ENCODE data around the gene PDCD10.

The PDCD10 gene

DNA sequence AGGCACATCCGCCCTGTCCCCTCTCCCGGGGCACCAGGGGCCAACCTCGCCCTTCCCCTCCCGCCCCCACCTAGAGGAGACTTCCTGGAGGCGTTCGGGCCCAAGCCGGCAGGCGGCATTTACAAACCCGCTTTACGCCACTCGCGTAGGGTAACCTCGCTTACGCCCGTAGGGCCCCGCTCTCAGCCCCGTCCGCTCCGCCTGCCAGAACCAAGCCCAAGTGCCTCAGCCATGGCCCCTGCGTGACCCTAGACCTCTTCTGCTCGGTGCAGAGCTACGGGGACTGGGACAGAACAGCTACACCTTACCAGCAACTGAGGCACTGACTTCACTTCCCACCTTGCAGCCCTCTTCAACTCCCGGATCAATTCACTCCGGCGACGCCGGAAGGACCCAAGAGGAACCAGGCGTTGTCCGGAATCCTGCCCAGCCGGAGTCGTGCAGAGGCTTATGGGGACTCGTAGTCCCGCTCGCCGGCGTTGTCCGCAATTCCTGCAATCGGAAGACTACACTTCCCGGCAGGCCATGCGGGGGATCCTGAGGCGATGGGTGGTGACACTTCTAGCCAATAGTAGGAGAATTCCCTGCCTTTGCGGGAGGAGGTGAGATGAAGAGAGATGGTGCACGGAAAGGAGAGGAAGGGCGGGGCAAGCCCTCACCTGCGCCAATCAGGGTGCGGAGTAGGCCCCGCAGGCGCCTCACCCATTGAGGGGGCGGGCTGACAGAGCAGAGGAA is at the start of gene PDCD10:
PDCD10 (minus strand) TSS at position 395 of the 735 bp plus-strand sequence. CDS start 14,735 bp downstream, outside the sequence.
- peak; percentile 97 to 99 for DNase-seq

DNA sequence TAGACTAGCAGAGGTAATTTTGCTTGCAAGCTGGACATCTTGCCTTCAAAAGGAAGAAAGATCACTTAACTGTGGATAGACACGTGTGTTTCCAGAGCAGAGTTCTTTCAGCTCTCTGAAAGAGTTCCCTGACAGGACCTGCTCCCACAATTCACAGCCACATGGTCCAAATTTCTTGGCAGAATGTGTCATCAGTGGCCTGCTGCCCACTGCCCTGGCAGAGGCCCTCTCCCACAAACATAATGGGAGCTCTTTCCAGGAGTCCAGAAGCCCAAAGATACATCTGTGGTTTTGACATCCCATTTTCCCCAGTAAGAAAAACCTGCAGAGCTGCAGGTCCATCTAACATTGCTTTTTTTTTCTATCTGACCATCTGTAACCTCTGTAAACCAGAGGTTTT is 49.1 kb upstream of the PDCD10 start:
- no peak for DNase-seq

DNA sequence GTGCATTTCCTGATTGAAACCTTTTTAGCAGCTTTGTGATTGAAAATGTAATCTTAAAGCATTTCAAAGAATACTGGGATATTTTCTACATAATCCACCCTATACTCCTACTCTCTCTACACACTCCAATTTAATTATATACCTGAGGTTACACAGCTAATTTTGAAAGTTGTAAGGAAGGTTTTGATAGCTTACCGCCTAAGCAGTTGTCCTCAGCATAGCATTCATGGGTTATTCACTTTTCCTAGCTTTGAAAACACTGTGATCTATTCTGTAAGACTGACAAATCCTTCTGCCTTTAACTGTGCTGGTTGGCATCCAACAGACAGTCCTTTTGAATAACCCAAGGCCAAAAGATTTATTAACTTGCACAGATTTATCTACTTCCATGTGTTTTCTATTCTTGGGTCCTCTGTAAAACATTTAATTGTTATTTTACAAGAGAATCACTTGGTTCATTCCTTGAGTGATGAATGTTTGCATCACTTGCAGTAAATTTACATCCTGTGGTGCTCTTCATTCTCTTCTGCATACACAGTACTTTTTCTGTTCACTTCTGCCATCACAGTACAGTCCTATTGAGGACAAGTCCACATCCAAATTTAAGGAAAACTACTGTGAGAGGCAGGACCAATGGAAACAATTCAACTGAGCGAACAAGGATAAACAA is 45.7 kb upstream of the PDCD10 start:
- DNase-seq, result no peak

DNA sequence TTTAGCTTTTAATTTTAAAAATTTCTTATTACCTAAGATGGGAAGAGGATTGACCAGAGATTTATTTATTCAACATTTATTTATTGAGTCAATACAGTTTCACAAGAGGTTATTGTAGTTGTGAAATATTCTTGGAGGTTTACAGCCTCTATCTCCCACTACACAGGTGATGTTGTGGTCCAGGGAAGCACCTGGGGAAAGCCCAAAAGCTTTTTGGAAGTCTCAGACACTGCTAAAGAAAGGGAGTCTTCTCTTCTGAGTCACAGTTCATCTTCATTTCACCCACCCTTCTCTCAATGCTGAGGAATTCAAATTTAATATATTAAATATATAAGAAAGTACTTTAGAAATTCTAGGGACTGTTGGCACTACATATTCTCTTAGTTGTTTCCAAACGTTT is 42.7 kb upstream of the PDCD10 start:
- no peak for DNase-seq

GRCh38 chr3:167776066-167776685 is 41.5 kb upstream of the PDCD10 start:
- no peak for DNase-seq

DNA sequence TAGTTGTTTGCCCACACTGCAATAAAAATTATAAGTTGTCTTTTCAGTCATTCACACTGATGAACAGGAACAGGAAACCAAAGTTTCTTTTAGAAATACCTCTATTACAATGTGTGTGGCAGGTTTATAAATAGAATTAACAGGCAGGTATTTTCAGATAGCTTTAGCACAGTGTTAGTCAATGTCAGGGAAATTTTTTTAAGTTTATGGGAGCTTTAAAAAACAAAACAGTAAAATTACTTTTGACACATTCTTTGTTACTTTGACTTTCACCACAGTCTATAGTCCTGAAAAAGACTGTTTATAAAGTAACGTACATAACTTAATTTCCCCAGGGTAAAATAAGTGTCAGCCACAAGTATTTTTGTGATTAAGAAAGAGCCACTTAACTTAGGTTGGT is 38.9 kb upstream of the PDCD10 start:
- no peak for DNase-seq

- no peak for DNase-seq
These were observed 38.3 kb upstream of the PDCD10 start for GRCh38 chr3:167772992-167773391.

- DNase-seq, result no peak
These were observed 27.6 kb upstream of the PDCD10 start for GRCh38 chr3:167762296-167762695.

DNA sequence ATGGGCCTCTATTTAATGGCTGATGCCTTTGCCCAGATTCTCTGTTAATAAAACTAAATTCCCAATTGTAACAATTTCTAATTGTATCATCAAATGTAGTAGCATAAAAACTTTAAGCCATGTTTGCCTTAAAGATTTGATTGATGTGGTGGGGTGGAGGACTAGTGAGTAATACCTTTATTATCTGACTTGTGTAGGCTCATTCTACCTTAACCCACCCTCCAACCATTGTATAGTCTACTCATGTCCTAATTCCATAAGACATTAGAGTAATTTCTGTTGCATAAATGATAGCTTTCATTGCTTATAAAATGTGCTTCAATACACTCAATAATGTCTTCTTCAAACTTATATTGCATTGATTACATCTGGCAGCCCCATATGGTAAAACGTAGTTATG is 26.6 kb upstream of the PDCD10 start:
- DNase-seq, result no peak

- DNase-seq, result no peak
These were observed 19.4 kb upstream of the PDCD10 start for GRCh38 chr3:167754049-167754448.

DNA sequence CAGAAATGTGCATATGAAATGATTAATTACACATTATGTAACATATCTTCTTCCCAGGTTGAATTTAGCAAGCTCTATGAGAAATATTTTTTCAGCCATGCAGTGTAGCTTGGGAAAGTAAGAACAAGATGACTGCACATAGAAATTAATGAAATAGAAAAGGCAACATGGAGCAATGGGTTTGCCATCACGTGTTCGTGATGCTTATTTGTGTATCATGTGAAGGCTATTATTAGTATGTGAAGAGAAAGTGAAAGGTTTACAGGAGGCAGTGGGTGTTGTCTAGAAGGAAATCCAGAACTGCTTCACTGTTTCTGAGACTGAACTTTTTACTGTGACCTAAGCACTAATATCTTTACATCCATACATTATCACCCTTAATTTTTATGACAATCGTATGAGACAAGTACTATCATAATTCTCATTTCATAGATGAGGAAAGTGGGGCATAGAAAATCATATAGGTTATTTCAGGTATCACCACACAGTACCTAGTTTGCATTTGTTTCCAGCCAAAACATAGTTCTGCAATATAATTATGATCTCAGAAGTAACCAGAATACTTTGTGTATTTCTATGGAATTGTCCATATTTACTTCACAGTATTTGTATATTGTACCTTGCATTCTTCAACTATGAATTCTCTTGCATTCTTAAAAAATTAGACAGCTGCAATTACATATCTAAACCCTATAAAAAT is 15.7 kb upstream of the PDCD10 start:
- peak; percentile 78 to 92 for DNase-seq

- no peak for DNase-seq
These were observed 15.0 kb upstream of the PDCD10 start for GRCh38 chr3:167749728-167750127.

- no peak for DNase-seq
These were observed 14.5 kb upstream of the PDCD10 start for GRCh38 chr3:167749209-167749608.

- DNase-seq, result peak in 1 of 2 donors; percentile 25
These were observed 9.1 kb upstream of the PDCD10 start for GRCh38 chr3:167743799-167744198.

DNA sequence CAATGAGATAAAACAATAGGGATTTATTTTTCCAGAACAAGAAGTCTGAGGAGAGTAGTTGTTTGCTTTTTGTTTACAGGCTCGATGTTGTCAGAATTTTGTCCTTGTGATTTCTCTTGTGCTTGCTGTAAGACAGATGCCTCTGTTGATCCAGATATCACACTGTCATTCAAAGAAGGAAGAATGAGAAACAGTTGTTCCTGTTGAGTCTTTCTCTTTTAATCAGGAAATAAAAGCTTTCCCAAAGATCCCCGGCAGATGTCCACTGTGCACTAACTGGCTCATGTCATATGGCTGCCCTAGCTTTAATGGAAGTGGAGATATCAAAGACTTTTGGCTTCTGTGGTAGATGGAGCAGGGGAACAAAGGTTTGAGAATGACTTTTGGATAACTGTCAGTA is 7.6 kb upstream of the PDCD10 start:
- DNase-seq, result no peak

DNA sequence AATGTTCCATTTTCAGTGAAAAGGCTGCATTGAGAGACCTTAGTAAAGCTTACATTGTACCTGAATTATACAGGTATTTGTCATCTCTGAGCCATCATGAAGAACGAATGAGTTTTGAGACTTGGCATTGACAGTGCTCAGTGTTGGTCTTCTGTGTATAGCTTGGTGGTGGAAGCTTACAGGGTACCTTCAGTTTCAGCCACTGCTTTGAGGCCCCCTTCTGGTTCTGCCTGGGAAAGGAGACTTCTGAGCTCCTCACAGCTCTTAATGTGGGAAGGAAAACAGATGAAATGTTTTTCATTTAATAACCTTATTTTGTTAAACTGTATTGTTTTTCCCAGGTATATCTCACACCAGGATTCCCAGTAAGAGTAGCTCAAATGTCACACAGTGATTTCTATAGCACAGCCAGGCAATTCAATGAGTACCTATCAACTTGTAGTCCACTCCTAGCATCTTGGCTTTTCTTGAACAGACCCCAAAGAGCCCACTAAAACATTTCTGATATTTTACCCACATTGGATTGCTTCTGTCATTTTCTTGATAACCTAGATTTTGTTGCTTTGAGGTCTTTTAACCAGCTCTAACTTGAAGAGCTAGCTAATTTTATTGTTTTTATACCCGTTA is 6.4 kb upstream of the PDCD10 start:
- DNase-seq, result peak in 1 of 2 donors; percentile 24

DNA sequence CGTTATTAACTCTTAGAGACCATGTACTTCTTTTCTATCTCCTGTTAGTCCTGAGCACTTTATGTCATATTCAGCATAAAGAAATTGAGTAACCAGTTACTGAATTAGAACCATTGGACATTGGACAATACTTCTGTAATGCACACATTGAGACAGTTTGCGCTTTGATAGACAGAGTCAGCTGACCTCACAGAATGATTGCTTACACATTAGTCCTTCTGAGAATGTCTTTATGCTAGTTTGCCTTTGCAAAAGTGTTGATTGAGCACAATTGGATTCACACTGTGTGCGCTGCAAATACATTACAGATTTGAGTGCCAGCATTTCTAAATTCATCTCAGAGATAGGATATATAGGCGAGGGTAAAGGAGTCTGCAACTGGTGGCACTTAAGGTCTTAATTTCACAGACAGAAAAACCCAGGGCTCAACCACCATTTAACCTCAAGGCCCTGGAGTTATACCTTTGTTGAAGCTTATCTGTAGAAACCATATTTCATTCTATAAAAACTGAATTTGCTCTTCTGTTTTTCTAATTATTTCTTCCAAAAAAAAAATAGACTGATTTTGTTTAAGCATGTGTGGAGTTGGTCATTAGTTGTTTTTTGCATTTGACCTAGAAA is 4.6 kb upstream of the PDCD10 start:
- no peak for DNase-seq

DNA sequence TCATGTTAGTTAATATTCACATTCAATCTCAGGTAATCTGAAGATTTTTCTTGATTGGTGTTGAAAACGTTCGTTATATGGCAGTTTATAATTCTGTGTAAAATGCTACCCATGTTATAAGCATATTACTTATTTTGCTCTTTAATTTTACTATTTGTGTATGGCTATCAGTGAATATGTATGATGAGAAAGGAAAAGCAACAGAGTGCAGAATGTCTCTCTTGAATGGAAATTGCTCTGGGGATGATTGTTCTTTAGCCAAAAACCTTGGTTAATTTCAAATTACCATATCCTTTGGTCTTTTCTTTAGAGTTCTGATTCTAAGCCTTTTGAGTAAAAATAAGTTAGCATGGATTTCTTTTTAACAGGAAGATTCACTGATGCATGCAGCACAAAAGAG is 3.3 kb upstream of the PDCD10 start:
- DNase-seq, result no peak

DNA sequence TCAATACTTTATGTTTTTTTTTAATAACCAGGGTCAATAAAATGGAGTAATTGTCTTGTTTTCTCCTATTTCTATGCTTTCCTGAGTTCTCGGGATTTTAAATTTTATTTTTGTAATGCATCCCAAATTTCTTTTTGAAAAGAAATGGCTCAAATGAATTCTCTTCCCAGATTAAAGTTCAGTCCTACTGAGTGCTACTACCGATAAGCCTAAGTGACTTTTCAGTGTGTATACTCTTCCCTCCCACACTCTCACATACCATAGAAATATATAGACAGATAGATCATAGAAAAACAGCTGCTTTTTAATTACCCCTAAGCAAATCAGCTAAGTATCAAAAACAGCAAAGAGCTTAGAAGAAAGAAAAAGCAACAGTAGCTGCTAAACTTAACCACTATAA is 2.3 kb upstream of the PDCD10 start:
- DNase-seq, result no peak

DNA sequence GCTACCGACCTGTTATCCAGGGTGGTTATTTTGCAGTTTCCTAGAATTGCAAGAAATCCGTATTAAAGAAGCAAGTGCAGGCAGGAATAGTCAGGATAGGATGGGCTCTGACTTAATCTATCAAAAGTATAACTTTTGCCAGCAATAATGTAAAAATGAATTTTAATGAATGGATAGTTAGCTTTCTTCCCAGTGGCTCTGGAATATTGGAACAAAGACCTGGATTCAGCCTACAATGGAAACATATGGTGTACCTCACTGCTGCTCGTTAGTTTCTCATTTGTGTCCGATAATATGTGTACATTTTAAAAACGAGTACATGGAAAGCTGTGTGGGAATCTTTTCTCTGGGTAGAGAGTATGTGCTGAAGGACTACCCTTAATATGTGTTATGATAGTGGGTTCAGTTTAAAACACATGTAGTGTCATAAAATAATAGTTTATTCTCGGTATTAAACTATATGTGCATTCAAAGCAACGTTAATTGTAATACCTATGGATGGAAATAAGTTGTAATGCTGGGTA is 1.6 kb upstream of the PDCD10 start:
- no peak for DNase-seq

DNA sequence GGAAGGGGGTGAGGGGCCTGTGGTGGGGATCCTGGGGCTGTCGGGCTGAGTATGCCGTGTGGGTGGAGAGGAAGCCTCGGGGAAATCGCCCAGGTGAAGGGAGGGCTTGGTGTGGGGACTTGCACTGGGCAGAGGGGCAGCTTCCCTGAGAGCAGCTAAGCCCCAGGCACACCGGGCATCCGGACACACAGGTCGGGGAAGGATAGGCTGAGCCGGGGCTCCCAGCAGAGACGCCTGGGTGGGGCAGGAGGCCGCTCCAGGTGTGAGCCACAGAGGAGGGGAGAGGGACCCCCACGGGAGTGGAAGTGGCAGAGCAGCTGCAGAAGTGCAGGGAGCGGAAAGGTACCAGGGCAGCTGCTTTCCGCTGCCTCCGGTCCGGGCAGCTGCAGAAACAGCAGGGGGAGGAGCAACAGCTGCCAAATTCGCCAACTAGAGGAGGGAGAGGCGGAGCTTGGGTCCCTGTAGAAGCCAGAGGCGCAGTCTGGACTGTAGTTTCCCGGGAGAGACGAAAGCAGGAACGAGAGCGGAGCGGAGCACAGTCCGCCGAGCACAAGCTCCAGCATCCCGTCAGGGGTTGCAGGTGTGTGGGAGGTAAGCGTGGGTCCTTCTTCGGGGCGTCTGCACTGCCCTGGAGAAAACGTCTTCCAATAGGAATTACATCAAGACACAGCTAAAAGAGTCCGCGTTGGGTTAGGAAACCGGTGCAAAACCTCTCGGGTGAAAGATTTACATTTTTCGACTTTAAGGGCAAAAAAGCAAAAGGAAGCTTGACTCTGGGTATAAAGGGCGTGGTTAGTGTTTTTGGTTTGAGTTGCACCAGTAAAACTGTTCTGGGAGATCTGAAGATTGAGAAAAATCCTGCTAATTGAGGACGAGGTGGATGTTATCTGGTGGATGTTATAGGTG is 794 bp upstream of the PDCD10 start, which contains the start of gene SERPINI1:
SERPINI1 (plus strand) TSS at position 489 of the 906 bp plus-strand sequence. CDS start 53,408 bp downstream, outside the sequence.
- peak; percentile 87 to 93 for DNase-seq
